GM12878 (cell line): Measurements from ENCODE around the gene BAIAP2L1.

ENCODE experiments used
- BCLAF1 ChIP-seq: fragments of 450-650 bp; IDR thresholded peaks from 2 replicates; pipeline ENCODE4 v1.6.1; 2017; ENCODE audit warnings: antibody characterized with exemption, mild to moderate bottlenecking, moderate library complexity
- CBFB ChIP-seq: IDR thresholded peaks from 2 replicates; pipeline ENCODE4 v1.6.1; 2016; ENCODE audit warnings: antibody characterized with exemption, low read depth
- CTCF ChIP-seq, 3 experiments: IDR thresholded peaks in 2 of 3; conservative IDR thresholded peaks in 1 of 3; 2 replicates each; pipeline ENCODE4 v1.5.1; 2011; ENCODE audit warnings: low read depth in 3 of 3, low read length in 3 of 3, mild to moderate bottlenecking in 3 of 3, control low read depth in 2 of 3, moderate library complexity in 2 of 3, inconsistent platforms in 1 of 3, mixed read lengths in 1 of 3; ENCODE audit not compliant: control insufficient read depth in 2 of 3, insufficient read depth in 1 of 3; ENCODE audit errors: extremely low read depth in 1 of 3
- ESRRA ChIP-seq: IDR thresholded peaks from 2 replicates; pipeline ENCODE4 v1.6.1; 2012; ENCODE audit warnings: mild to moderate bottlenecking, low read length, improper control_type of control experiment
- HCFC1 ChIP-seq: fragments of 150-350 bp; IDR thresholded peaks from 2 replicates; pipeline ENCODE4 v1.6.1; 2014; ENCODE audit warnings: low read length
- HDAC2 ChIP-seq: fragments of 200-600 bp; sonication (generic); IDR thresholded peaks from 2 replicates; pipeline ENCODE4 v1.6.1; 2017
- MAX ChIP-seq: IDR thresholded peaks from 2 replicates; pipeline ENCODE4 v1.6.1; 2012; ENCODE audit warnings: low read depth, low read length, improper control_type of control experiment
- RCOR1 ChIP-seq: conservative IDR thresholded peaks from 2 replicates; pipeline ENCODE4 v1.6.1; 2012; ENCODE audit warnings: low read depth, low read length, improper control_type of control experiment
- SP1 ChIP-seq: IDR thresholded peaks from one replicate; pipeline ENCODE4 v1.6.1; 2011; ENCODE audit warnings: low read depth, low read length
- WRNIP1 ChIP-seq: IDR thresholded peaks from 2 replicates; pipeline ENCODE4 v1.6.1; 2011; ENCODE audit warnings: low read depth, low read length, improper control_type of control experiment, borderline replicate concordance
- ZBTB40 ChIP-seq: fragments of 450-650 bp; IDR thresholded peaks from 2 replicates; pipeline ENCODE4 v1.6.1; 2016; ENCODE audit warnings: mild to moderate bottlenecking, moderate library complexity, borderline replicate concordance
- ZNF217 ChIP-seq: fragments of 450-650 bp; IDR thresholded peaks from 2 replicates; pipeline ENCODE4 v1.6.1; 2017; ENCODE audit warnings: antibody characterized with exemption, mild to moderate bottlenecking

GRCh38 chr7:98329791-98330373, 71.0 kb downstream of the BAIAP2L1 start:
- TF ChIP-seq ZBTB40 (no peak), MAX (no peak), ESRRA (no peak), HDAC2 (no peak), HCFC1 (no peak), BCLAF1 (no peak), CBFB (no peak), RCOR1 (no peak), SP1 (no peak), CTCF (IDR thresholded peaks at IDR 0.05 in 2 of 3, conservative IDR thresholded peaks at IDR 0.05 in 1 of 3; ENCODE audit: control insufficient read depth in 2 of 3, extremely low read depth in 1 of 3, insufficient read depth in 1 of 3, low read depth in 3 of 3, low read length in 3 of 3) (no peak), WRNIP1 (no peak), ZNF217 (no peak)
